ENCODE data around the gene KIF5C. TPM values are rescaled to one million over a fixed set of nuclear protein-coding genes. Genes with fewer than 3 reads are reported as not detected.

The KIF5C gene
- total and polyA plus RNA-seq, 2 experiments from 2014 or later: 45.0 to 49.1 TPM

DNA sequence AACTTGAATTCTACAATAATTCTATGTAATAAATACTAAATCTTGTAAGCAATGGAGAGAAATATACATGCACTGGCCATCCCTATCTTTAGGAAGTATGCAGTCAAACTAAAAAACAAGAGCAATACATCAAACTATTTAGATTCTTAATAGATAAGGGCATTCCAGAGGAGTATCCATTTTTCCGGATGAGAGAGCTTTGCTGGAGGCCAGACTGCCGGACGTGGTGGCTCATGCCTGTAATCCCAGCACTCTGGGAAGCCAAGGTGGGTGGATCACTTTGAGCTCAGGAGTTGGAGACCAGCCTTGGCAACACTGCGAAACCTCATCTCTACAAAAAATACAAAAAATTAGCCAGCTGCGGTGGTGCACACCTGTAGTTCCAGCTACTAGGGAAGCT, 60.8 kb downstream of the KIF5C start:
- peaks cover 5% of the 10 kb centered on the region for H3K27me3 Mint-ChIP-seq (ENCODE audit: insufficient read depth, low read depth, poor library complexity)

More for the DNA sequence above, 60.8 kb downstream of the KIF5C start:
- Mint-ChIP-seq H3K9me3 (no peaks in the 10 kb centered on the region), H3K4me3 (no peak overlapping the region), H3K4me1 (peaks cover 5% of the 10 kb centered on the region), H3K36me3 (ENCODE audit: low read depth) (0 out of 3 replicates have a peak, but pooled peaks cover under 1% of the 10 kb centered on the region), H3K27ac (no peak overlapping the region)
- Histone ChIP-seq H4K20me1 (replicated peaks; ENCODE audit: insufficient read depth) (no peaks in the 10 kb centered on the region; the same call in 1 of the 2 replicates), H3F3A (replicated peaks; ENCODE audit: low read depth) (peaks cover 7% of the 10 kb centered on the region; the same call in 1 of the 2 replicates), H3K36me3 (ENCODE audit: insufficient read depth) (no peaks in the 10 kb centered on the region; the same call in 1 of the 2 replicates), H3K79me2 (replicated peaks; ENCODE audit: insufficient read depth) (no peaks in the 10 kb centered on the region), H2AFZ (no peak overlapping the region), H3K4me3 (no peak overlapping the region), H3K27me3 (ENCODE audit: insufficient read depth) (no peaks in the 10 kb centered on the region), H3K9me2 (ENCODE audit: insufficient read depth) (no peaks in the 10 kb centered on the region), H3K4me1 (ENCODE audit: insufficient read depth) (peaks cover 6% of the 10 kb centered on the region; the same call in 1 of the 2 replicates), H3K4me2 (no peak overlapping the region), H3K27ac (ENCODE audit: low read depth) (no peak overlapping the region)
- no peak for TF ChIP-seq NANOG (IDR thresholded peaks at IDR 0.05; ENCODE audit: borderline replicate concordance)
- TF ChIP-seq, protein P1, sequence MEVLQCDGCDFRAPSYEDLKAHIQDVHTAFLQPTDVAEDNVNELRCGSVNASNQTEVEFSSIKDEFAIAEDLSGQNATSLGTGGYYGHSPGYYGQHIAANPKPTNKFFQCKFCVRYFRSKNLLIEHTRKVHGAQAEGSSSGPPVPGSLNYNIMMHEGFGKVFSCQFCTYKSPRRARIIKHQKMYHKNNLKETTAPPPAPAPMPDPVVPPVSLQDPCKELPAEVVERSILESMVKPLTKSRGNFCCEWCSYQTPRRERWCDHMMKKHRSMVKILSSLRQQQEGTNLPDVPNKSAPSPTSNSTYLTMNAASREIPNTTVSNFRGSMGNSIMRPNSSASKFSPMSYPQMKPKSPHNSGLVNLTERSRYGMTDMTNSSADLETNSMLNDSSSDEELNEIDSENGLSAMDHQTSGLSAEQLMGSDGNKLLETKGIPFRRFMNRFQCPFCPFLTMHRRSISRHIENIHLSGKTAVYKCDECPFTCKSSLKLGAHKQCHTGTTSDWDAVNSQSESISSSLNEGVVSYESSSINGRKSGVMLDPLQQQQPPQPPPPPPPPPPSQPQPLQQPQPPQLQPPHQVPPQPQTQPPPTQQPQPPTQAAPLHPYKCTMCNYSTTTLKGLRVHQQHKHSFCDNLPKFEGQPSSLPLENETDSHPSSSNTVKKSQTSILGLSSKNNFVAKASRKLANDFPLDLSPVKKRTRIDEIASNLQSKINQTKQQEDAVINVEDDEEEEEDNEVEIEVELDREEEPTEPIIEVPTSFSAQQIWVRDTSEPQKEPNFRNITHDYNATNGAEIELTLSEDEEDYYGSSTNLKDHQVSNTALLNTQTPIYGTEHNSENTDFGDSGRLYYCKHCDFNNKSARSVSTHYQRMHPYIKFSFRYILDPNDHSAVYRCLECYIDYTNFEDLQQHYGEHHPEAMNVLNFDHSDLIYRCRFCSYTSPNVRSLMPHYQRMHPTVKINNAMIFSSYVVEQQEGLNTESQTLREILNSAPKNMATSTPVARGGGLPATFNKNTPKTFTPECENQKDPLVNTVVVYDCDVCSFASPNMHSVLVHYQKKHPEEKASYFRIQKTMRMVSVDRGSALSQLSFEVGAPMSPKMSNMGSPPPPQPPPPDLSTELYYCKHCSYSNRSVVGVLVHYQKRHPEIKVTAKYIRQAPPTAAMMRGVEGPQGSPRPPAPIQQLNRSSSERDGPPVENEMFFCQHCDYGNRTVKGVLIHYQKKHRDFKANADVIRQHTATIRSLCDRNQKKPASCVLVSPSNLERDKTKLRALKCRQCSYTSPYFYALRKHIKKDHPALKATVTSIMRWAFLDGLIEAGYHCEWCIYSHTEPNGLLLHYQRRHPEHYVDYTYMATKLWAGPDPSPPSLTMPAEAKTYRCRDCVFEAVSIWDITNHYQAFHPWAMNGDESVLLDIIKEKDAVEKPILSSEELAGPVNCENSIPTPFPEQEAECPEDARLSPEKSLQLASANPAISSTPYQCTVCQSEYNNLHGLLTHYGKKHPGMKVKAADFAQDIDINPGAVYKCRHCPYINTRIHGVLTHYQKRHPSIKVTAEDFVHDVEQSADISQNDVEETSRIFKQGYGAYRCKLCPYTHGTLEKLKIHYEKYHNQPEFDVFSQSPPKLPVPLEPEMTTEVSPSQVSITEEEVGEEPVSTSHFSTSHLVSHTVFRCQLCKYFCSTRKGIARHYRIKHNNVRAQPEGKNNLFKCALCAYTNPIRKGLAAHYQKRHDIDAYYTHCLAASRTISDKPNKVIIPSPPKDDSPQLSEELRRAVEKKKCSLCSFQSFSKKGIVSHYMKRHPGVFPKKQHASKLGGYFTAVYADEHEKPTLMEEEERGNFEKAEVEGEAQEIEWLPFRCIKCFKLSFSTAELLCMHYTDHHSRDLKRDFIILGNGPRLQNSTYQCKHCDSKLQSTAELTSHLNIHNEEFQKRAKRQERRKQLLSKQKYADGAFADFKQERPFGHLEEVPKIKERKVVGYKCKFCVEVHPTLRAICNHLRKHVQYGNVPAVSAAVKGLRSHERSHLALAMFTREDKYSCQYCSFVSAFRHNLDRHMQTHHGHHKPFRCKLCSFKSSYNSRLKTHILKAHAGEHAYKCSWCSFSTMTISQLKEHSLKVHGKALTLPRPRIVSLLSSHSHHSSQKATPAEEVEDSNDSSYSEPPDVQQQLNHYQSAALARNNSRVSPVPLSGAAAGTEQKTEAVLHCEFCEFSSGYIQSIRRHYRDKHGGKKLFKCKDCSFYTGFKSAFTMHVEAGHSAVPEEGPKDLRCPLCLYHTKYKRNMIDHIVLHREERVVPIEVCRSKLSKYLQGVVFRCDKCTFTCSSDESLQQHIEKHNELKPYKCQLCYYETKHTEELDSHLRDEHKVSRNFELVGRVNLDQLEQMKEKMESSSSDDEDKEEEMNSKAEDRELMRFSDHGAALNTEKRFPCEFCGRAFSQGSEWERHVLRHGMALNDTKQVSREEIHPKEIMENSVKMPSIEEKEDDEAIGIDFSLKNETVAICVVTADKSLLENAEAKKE (CRISPR knock-in tag; IDR thresholded peaks at IDR 0.05): no peak
- TF ChIP-seq, protein P2, sequence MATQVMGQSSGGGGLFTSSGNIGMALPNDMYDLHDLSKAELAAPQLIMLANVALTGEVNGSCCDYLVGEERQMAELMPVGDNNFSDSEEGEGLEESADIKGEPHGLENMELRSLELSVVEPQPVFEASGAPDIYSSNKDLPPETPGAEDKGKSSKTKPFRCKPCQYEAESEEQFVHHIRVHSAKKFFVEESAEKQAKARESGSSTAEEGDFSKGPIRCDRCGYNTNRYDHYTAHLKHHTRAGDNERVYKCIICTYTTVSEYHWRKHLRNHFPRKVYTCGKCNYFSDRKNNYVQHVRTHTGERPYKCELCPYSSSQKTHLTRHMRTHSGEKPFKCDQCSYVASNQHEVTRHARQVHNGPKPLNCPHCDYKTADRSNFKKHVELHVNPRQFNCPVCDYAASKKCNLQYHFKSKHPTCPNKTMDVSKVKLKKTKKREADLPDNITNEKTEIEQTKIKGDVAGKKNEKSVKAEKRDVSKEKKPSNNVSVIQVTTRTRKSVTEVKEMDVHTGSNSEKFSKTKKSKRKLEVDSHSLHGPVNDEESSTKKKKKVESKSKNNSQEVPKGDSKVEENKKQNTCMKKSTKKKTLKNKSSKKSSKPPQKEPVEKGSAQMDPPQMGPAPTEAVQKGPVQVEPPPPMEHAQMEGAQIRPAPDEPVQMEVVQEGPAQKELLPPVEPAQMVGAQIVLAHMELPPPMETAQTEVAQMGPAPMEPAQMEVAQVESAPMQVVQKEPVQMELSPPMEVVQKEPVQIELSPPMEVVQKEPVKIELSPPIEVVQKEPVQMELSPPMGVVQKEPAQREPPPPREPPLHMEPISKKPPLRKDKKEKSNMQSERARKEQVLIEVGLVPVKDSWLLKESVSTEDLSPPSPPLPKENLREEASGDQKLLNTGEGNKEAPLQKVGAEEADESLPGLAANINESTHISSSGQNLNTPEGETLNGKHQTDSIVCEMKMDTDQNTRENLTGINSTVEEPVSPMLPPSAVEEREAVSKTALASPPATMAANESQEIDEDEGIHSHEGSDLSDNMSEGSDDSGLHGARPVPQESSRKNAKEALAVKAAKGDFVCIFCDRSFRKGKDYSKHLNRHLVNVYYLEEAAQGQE (IDR thresholded peaks at IDR 0.05; ENCODE audit: unreplicated experiment): no peak
- TF ChIP-seq, protein P3, sequence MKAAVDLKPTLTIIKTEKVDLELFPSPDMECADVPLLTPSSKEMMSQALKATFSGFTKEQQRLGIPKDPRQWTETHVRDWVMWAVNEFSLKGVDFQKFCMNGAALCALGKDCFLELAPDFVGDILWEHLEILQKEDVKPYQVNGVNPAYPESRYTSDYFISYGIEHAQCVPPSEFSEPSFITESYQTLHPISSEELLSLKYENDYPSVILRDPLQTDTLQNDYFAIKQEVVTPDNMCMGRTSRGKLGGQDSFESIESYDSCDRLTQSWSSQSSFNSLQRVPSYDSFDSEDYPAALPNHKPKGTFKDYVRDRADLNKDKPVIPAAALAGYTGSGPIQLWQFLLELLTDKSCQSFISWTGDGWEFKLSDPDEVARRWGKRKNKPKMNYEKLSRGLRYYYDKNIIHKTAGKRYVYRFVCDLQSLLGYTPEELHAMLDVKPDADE (IDR thresholded peaks at IDR 0.05): no peak
- TF ChIP-seq CTCF (conservative IDR thresholded peaks at IDR 0.05; ENCODE audit: low read depth in 2 of 2): no peak
- TF ChIP-seq EZH2phosphoT487 (IDR thresholded peaks at IDR 0.05; ENCODE audit: unreplicated experiment): no peak
- no peak for TF ChIP-seq EZH2 (IDR thresholded peaks at IDR 0.05; ENCODE audit: low read depth, unreplicated experiment)
- TF ChIP-seq POLR2AphosphoS5 (IDR thresholded peaks at IDR 0.05; ENCODE audit: low read depth): no peak
- TF ChIP-seq ZNF114 (CRISPR knock-in tag; IDR thresholded peaks at IDR 0.05): no peak
- TF ChIP-seq CREB1 (CRISPR knock-in tag; IDR thresholded peaks at IDR 0.05; ENCODE audit: low read depth): no peak
- no peak for TF ChIP-seq STAT1 (IDR thresholded peaks at IDR 0.05; ENCODE audit: unreplicated experiment)
- no peak for TF ChIP-seq JUNB (IDR thresholded peaks at IDR 0.05; ENCODE audit: unreplicated experiment)
- TF ChIP-seq ZNF331 (CRISPR knock-in tag; IDR thresholded peaks at IDR 0.05; ENCODE audit: low read depth): no peak
- DNase-seq (ENCODE audit: low spot score) (no peak), ATAC-seq (no peak)

Data from GM23338 (cell line).